Measurements from ENCODE around the gene EPPIN.

The EPPIN gene

GRCh38 chr20:45547206-45547770 is at the start of gene EPPIN:
EPPIN (minus strand) TSS chr20:45547401; CDS start chr20:45547357, 44 bp downstream.
- no peak within 1 kb of the TSS for H3K9ac ChIP-seq (ENCODE audit: low read length)
- no peaks in the 10 kb centered on the region for H4K20me1 ChIP-seq (ENCODE audit: low read depth, low read length)
- no peak within 1 kb of the TSS for H2AFZ ChIP-seq (ENCODE audit: low read depth, low read length, severe bottlenecking)
- no peaks in the 10 kb centered on the region for H3K36me3 ChIP-seq (ENCODE audit: low read length)
- H3K4me3 ChIP-seq (ENCODE audit: insufficient read depth, low read length, poor library complexity, severe bottlenecking) = no peak within 1 kb of the TSS
- no peak within 1 kb of the TSS for H3K27ac ChIP-seq (ENCODE audit: low read depth, low read length)
- TF ChIP-seq EZH2phosphoT487 (conservative IDR thresholded peaks at IDR 0.05; ENCODE audit: low read length) = no peak
- TF ChIP-seq CTCF (IDR thresholded peaks at IDR 0.05; ENCODE audit: insufficient read depth, low read length, poor library complexity, severe bottlenecking) = no peak
- no peaks in the 10 kb centered on the region for H3K79me2 ChIP-seq (ENCODE audit: insufficient read depth, low read length)
- no peaks in the 10 kb centered on the region for H3F3A ChIP-seq (ENCODE audit: insufficient read depth)
- H3K27me3 ChIP-seq (ENCODE audit: low read length) = 0 out of 2 replicates have a peak, but pooled peaks cover 3% of the 10 kb centered on the region
- H3K9me3 ChIP-seq (ENCODE audit: insufficient read depth, low read length) = no peaks in the 10 kb centered on the region
- H3K4me2 ChIP-seq (ENCODE audit: low read depth, low read length, poor library complexity, severe bottlenecking) = no peak within 1 kb of the TSS
- no peaks in the 10 kb centered on the region for H3K9me2 ChIP-seq (replicated peaks; ENCODE audit: insufficient read depth, low read length)

- H2AFZ ChIP-seq (ENCODE audit: low read depth, low read length, severe bottlenecking) = no peak overlapping the region
These were observed 48.0 kb upstream of the EPPIN start for GRCh38 chr20:45595235-45595634.

GRCh38 chr20:45593498-45593897 is 46.3 kb upstream of the EPPIN start:
- H3K27me3 ChIP-seq (ENCODE audit: low read length) = no peaks in the 10 kb centered on the region
- no peaks in the 10 kb centered on the region for H3K79me2 ChIP-seq (ENCODE audit: insufficient read depth, low read length)
- no peaks in the 10 kb centered on the region for H3F3A ChIP-seq (ENCODE audit: insufficient read depth)
- no peak for TF ChIP-seq CTCF (IDR thresholded peaks at IDR 0.05; ENCODE audit: insufficient read depth, low read length, poor library complexity, severe bottlenecking)
- no peaks in the 10 kb centered on the region for H3K9me2 ChIP-seq (replicated peaks; ENCODE audit: insufficient read depth, low read length)
- no peak overlapping the region for H3K27ac ChIP-seq (ENCODE audit: low read depth, low read length)
- H3K9me3 ChIP-seq (ENCODE audit: insufficient read depth, low read length) = no peaks in the 10 kb centered on the region
- H3K4me3 ChIP-seq (ENCODE audit: insufficient read depth, low read length, poor library complexity, severe bottlenecking) = no peak overlapping the region
- H2AFZ ChIP-seq (ENCODE audit: low read depth, low read length, severe bottlenecking) = no peak overlapping the region
- no peaks in the 10 kb centered on the region for H3K36me3 ChIP-seq (ENCODE audit: low read length)
- H3K9ac ChIP-seq (ENCODE audit: low read length) = no peak overlapping the region
- no peaks in the 10 kb centered on the region for H4K20me1 ChIP-seq (ENCODE audit: low read depth, low read length)
- no peak overlapping the region for H3K4me2 ChIP-seq (ENCODE audit: low read depth, low read length, poor library complexity, severe bottlenecking)

More at GRCh38 chr20:45595235-45595634, 48.0 kb upstream of the EPPIN start:
- H3K4me3 ChIP-seq (ENCODE audit: insufficient read depth, low read length, poor library complexity, severe bottlenecking) = no peak overlapping the region
- no peak overlapping the region for H3K4me2 ChIP-seq (ENCODE audit: low read depth, low read length, poor library complexity, severe bottlenecking)
- no peaks in the 10 kb centered on the region for H3K9me2 ChIP-seq (replicated peaks; ENCODE audit: insufficient read depth, low read length)
- no peaks in the 10 kb centered on the region for H3K79me2 ChIP-seq (ENCODE audit: insufficient read depth, low read length)
- no peak overlapping the region for H3K9ac ChIP-seq (ENCODE audit: low read length)
- H3K9me3 ChIP-seq (ENCODE audit: insufficient read depth, low read length) = no peaks in the 10 kb centered on the region
- no peaks in the 10 kb centered on the region for H3F3A ChIP-seq (ENCODE audit: insufficient read depth)
- TF ChIP-seq CTCF (IDR thresholded peaks at IDR 0.05; ENCODE audit: insufficient read depth, low read length, poor library complexity, severe bottlenecking) = no peak
- no peak for TF ChIP-seq EZH2phosphoT487 (conservative IDR thresholded peaks at IDR 0.05; ENCODE audit: low read length)
- no peaks in the 10 kb centered on the region for H3K27me3 ChIP-seq (ENCODE audit: low read length)
- no peak overlapping the region for H3K27ac ChIP-seq (ENCODE audit: low read depth, low read length)
- H4K20me1 ChIP-seq (ENCODE audit: low read depth, low read length) = no peaks in the 10 kb centered on the region
- no peaks in the 10 kb centered on the region for H3K36me3 ChIP-seq (ENCODE audit: low read length)

Data from SU-DHL-6 (cell line).